Endometrial microvascular endothelial cells (primary cell): ENCODE data around the gene PHF11. TPM values are rescaled to one million over a fixed set of nuclear protein-coding genes. Genes with fewer than 3 reads are reported as not detected.

ENCODE experiments used
- in situ Hi-C: cut with HindIII; loops from 2 replicates; pipeline ENCODE4 v1.10.0; 2017; ENCODE audit warnings: low sequenced_read_pairs, low pct_unique_long_range_greater_than_20kb; ENCODE audit errors: inconsistent ontology term
- total RNA-seq: library from RNA; depleted of rRNA; stranded (reverse); fragments of >200 nt; gene quantifications from one replicate; pipeline ENCODE4 v1.2.3, GENCODE V29; 2015; ENCODE audit errors: inconsistent ontology term

The PHF11 gene
- total RNA-seq, 1 donor from 2014 or later: 27.7 TPM

DNA sequence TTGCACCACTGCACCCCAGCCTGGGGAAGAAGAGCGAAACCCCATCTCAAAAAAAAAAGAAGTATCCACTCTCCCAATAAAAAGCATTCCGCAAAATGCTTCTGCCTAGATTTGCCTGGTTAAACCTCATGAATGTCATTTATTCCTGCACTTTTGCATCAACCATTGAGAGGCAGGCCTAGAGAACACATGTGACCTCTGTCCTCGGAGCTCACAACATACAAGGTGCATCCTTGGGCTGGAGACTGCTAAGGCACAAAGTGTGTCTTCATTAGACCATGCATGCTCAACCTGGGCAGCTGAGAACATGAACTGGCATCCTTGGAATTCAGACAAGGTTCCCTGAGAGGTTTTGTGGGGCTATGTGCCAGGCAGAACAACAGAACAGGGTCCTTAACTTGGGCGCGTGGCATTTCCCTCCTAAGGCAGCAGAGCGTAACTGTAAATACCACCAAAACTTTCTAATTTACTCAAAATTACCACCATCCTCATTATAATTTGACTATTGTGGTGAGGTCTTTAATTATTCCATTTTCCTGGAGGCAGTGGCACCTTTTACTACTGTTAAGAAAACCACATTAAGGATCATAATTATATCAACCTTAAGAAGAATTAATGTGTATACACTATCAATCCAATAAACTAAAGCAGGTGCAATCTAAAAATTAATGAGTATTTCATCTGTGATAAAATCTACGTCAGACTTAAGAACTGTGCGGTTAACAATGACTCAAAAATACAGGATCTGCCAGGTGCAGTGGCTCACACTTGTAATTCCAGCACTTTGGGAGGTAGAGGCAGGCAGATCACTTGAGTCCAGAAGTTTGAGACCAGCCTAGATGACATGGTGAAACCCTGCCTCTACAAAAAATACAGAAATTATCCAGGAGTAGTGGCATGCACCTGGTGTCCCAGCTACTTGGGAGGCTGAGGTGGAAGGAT, 75.8 kb downstream of the PHF11 start:
- in situ Hi-C loops: no loop called here

Other genes with a start within 250 kb of the PHF11 start
- gene CDADC1, start 248.0 kb upstream of the PHF11 start, total RNA-seq: 1.8 TPM
- gene CAB39L, start 51.9 kb upstream of the PHF11 start, total RNA-seq: 4.0 TPM
- gene SETDB2, start 51.7 kb upstream of the PHF11 start, total RNA-seq: 12.2 TPM
- 19.1 TPM for gene RCBTB1, start 89.6 kb downstream of the PHF11 start, total RNA-seq
- gene ARL11, start 132.6 kb downstream of the PHF11 start, total RNA-seq: not detected
- 57.3 TPM for gene EBPL, start 195.5 kb downstream of the PHF11 start, total RNA-seq